ENCODE measurements around the gene AFF3. TPM values are rescaled to one million over a fixed set of nuclear protein-coding genes. Genes with fewer than 3 reads are reported as not detected.

The AFF3 gene
- total and polyA plus RNA-seq, 2 experiments from 2014 or later = 7.3 to 7.8 TPM

- DNase-seq (ENCODE audit: low spot score) = no peak
- Histone ChIP-seq H3K27me3 (no peaks in the 10 kb centered on the region), H3K9me3 (ENCODE audit: low read depth) (no peaks in the 10 kb centered on the region), H3K4me2 (no peak overlapping the region), H3K79me2 (no peaks in the 10 kb centered on the region), H3K4me1 (ENCODE audit: insufficient read depth) (no peaks in the 10 kb centered on the region), H3K27ac (no peak overlapping the region), H3K4me3 (no peak overlapping the region), H3K9me2 (replicated peaks; ENCODE audit: insufficient read depth) (no peaks in the 10 kb centered on the region), H4K20me1 (ENCODE audit: insufficient read depth, poor library complexity, severe bottlenecking) (no peaks in the 10 kb centered on the region), H3K36me3 (replicated peaks; ENCODE audit: insufficient read depth, low read depth) (no peaks in the 10 kb centered on the region), H2AFZ (no peak overlapping the region)
- no peak for TF ChIP-seq EZH2phosphoT487 (IDR thresholded peaks at IDR 0.05; ENCODE audit: low read depth, severe bottlenecking, unreplicated experiment)
- no peak for TF ChIP-seq EZH2 (IDR thresholded peaks at IDR 0.05; ENCODE audit: borderline replicate concordance)
- TF ChIP-seq CTCF (IDR thresholded peaks at IDR 0.05; ENCODE audit: poor library complexity) = no peak
- WGBS (ENCODE audit: low lambda C conversion rate, missing lambda C conversion rate) = 54% methylated on average over 3 of the region's 3 CpGs
Observed at GRCh38 chr2:99613980-99614379, 528.4 kb downstream of the AFF3 start.

GRCh38 chr2:99611786-99612185, 530.6 kb downstream of the AFF3 start:
- no peaks in the 10 kb centered on the region for H3K27me3 ChIP-seq
- no peak overlapping the region for H3K4me2 ChIP-seq
- H3K9me3 ChIP-seq (ENCODE audit: low read depth) = no peaks in the 10 kb centered on the region
- H2AFZ ChIP-seq = no peak overlapping the region
- WGBS (ENCODE audit: low lambda C conversion rate, missing lambda C conversion rate) = 98% methylated on average over 6 of the region's 6 CpGs
- no peak for DNase-seq (ENCODE audit: low spot score)
- no peaks in the 10 kb centered on the region for H4K20me1 ChIP-seq (ENCODE audit: insufficient read depth, poor library complexity, severe bottlenecking)
- no peak for TF ChIP-seq EZH2phosphoT487 (IDR thresholded peaks at IDR 0.05; ENCODE audit: low read depth, severe bottlenecking, unreplicated experiment)
- TF ChIP-seq CTCF (IDR thresholded peaks at IDR 0.05; ENCODE audit: poor library complexity) = no peak
- no peak for TF ChIP-seq EZH2 (IDR thresholded peaks at IDR 0.05; ENCODE audit: borderline replicate concordance)
- no peaks in the 10 kb centered on the region for H3K36me3 ChIP-seq (replicated peaks; ENCODE audit: insufficient read depth, low read depth)
- no peaks in the 10 kb centered on the region for H3K79me2 ChIP-seq
- H3K27ac ChIP-seq = no peak overlapping the region
- H3K4me3 ChIP-seq = no peak overlapping the region
- no peaks in the 10 kb centered on the region for H3K4me1 ChIP-seq (ENCODE audit: insufficient read depth)
- H3K9me2 ChIP-seq (replicated peaks; ENCODE audit: insufficient read depth) = no peaks in the 10 kb centered on the region

- TF ChIP-seq EZH2 (IDR thresholded peaks at IDR 0.05; ENCODE audit: borderline replicate concordance) = no peak
- no peak for TF ChIP-seq CTCF (IDR thresholded peaks at IDR 0.05; ENCODE audit: poor library complexity)
- TF ChIP-seq EZH2phosphoT487 (IDR thresholded peaks at IDR 0.05; ENCODE audit: low read depth, severe bottlenecking, unreplicated experiment) = no peak
- Histone ChIP-seq H3K4me2 (no peak overlapping the region), H4K20me1 (ENCODE audit: insufficient read depth, poor library complexity, severe bottlenecking) (no peaks in the 10 kb centered on the region), H3K27me3 (no peaks in the 10 kb centered on the region), H3K36me3 (replicated peaks; ENCODE audit: insufficient read depth, low read depth) (no peaks in the 10 kb centered on the region), H3K4me1 (ENCODE audit: insufficient read depth) (no peaks in the 10 kb centered on the region), H3K9me2 (replicated peaks; ENCODE audit: insufficient read depth) (no peaks in the 10 kb centered on the region), H3K4me3 (no peak overlapping the region), H3K27ac (no peak overlapping the region), H3K9me3 (ENCODE audit: low read depth) (no peaks in the 10 kb centered on the region), H2AFZ (no peak overlapping the region), H3K79me2 (no peaks in the 10 kb centered on the region)
- DNase-seq (ENCODE audit: low spot score) = no peak
- WGBS (ENCODE audit: low lambda C conversion rate, missing lambda C conversion rate) = 58% methylated on average over 2 of the region's 2 CpGs
Observed at GRCh38 chr2:99611034-99611433, 531.4 kb downstream of the AFF3 start.

Data from hepatocyte (in vitro differentiated cells).